ENCODE results near the gene GRHL1.

DNA sequence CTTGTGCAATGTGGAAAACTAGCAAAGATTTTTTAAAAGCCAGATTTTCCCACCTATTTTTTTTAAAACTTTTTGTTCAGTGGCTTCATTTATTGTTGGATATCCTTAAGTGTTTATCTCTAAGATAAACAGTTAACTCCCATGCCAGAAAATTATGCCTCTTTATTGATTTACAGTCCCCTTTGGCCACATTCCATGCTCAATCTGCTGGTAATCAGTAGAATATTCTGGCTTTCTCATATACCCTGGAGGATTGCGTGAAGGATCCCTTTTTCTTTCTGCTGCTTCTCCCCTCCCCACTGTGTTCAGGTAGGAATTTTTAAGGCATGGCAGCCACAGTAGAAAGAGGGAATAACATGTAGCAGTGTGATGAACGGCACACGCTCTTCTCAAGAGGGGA, 2.6 kb downstream of the GRHL1 start:
- TF ChIP-seq CTCF (IDR thresholded peaks at IDR 0.05): no peak
- no peak for TF ChIP-seq EZH2 (IDR thresholded peaks at IDR 0.05; ENCODE audit: borderline replicate concordance, insufficient read depth, low read depth, low read length, poor library complexity, severe bottlenecking)
